GM12874 (cell line): ENCODE measurements around the gene CENPP.

Source experiments
- TF ChIP-seq, protein P1 (sequence below): IDR thresholded peaks from 2 replicates; pipeline ENCODE4 v1.5.1; 2011; ENCODE audit warnings: low read depth, mild to moderate bottlenecking, control low read depth, low read length, moderate library complexity; ENCODE audit not compliant: insufficient read depth

CENPP gene

DNA sequence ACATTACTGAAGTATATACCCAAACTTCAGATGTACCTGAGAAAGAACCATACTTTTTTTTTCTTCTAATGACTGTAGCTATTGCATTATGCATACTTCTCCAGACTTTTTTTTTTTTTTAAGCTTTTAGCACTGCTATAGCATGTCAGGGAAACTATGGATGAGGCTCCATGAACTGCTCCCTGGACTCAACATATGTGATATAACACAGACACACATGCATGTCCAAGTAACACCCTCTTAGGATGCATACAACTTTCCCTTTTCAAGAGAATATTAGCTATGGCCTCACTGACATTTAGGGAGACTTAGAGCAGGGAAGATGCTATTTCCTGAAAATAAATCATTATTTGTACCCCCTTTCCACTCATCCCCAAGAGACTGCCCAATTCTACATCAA lies 157.1 kb downstream of the CENPP start:
- TF ChIP-seq, protein P1, sequence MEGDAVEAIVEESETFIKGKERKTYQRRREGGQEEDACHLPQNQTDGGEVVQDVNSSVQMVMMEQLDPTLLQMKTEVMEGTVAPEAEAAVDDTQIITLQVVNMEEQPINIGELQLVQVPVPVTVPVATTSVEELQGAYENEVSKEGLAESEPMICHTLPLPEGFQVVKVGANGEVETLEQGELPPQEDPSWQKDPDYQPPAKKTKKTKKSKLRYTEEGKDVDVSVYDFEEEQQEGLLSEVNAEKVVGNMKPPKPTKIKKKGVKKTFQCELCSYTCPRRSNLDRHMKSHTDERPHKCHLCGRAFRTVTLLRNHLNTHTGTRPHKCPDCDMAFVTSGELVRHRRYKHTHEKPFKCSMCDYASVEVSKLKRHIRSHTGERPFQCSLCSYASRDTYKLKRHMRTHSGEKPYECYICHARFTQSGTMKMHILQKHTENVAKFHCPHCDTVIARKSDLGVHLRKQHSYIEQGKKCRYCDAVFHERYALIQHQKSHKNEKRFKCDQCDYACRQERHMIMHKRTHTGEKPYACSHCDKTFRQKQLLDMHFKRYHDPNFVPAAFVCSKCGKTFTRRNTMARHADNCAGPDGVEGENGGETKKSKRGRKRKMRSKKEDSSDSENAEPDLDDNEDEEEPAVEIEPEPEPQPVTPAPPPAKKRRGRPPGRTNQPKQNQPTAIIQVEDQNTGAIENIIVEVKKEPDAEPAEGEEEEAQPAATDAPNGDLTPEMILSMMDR, result no peak

DNA sequence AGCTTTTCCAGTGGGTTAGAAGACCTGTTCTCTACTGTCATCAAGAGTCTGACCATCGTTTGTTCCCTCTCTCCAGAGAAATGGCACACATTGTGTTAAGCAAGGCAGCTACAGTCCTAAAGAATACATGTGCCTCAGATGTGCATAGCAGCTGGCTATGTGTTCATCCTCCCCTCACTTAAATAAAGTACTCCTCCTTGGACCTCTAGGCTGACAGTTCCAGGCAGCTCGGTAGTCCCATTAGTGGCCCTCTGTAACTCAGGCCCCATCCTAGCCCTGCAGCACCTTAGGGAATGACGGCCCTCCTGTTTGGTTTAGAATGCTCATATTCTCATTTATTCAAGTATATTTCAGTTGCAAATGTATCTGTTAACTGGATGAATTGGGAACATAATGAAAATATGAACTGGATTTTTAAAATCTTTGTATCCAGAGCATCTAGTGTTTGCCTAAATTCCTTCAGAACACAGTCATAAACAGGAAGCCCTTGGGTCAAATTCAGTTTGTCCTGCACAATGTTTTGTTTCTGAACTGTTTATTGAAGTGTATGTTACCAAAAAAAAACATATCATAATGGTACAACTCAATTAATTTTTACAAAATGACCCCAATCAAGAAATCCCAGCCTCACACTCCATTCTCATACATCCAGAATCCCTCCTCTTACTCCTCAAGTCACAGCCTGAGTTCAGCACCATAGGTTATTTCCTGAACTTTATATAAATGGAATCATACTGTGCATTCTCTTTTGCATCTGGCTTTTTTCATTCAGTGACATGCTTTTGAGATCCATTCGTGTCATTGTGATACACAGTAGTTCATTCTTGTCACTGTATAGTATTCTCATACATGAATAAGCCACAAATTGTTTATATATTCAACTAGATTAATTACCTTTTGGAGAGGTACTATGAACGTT lies 158.1 kb downstream of the CENPP start:
- TF ChIP-seq, protein P1, result no peak

DNA sequence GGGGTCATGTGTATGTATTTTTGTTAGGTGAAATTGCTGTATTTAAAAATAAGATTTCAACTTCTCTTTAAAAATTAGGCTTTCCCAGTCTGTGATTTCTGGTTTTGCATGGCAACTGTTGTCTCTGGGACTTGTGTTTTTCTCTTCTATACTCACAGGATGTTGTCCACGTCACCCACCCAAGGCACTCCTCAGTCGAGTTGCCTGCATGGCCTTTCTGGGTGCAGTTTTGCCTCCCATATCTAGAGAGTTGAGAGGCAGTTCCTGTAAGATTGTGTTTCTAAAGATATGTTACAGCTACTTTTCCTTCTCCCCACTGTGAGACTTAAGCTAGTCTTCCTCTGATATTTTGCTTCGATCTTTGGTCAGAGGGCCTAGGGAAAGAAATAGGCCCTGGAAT lies 158.8 kb downstream of the CENPP start:
- TF ChIP-seq, protein P1, result no peak

DNA sequence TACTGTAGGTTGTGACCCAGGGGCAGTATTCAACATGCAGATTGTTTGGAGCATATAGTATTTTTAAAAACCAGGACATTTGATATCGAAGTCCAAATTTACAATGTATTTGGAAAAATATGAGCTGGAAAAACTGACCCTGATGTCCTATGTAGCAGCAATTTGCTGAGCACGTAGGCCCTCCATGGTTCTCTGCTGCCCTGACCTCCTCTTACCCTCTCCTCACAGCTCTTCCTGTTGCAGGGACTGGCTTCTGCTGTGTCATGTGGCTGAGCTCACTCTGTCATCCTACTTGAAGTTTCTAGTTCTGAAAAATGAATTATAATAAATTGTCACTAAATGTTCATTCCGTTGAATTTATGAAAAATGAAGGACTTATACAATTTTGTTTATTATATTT lies 160.6 kb downstream of the CENPP start:
- TF ChIP-seq, protein P1, result no peak

DNA sequence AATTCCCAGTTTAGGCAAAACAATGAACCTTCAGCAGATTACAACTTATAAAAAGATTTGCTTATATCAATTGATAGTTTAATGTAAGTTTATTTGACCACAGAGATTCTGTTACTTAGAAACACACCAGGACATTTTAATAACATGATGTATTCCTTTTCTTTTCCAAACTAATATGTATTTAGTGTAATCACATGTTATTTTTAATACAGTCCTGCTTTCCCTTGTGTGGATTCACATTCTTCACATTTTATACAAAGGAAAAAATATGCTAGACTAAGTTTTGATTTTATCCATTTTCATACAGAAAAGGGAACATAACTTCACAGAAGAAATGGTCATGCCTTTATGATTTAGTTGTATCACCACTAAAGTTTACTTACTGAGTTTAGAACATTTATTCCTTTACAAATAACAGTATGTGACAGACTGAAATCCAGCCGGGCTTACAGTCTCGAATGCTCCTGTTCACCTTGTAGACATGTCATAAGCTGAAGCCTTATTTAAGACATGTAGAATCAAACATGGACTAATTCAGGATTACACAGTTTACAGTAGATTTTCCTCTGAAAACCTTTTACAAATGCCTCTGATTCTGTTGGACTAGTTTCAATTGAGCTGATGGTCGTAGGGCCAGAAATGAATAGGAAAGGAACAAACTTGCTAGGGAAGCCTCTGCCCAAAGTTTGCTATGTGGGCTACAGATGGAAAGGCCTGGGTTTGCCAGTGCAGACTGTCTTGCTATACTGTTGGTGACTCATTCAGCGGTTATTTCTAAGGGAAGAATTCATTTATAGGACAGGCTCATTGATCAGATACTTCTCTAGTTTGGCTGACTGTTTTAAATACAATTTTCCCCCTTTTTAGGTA lies 163.2 kb downstream of the CENPP start:
- TF ChIP-seq, protein P1, result no peak

DNA sequence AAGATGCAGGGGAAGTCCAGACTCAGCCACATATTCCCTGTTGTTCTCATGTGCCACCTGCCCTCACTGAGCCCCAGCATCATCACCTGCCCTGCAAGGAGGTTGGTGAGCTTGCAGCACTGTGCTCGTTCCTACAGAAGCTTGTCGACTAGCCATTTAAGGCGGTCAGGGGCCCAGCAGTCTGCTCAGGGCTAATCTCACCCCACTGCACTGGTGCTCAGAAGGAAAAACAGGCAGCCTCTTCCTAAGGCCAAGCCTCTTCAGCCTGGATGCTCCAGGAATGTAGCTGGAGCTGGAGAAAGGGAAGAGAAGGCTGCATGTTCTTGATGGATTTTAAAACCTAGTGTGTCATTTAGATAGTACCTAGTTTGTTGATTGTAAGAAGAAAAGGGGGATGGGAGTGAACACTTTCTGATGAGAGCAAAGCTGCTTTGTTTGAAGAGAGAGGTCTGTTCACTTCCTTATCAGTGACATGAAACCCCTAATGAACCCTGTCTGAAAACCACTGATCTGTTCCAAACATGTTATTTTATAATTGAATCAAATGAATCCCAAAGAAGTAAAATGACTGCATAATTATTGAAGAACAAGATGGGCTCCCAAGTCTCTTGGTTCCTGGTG lies 167.1 kb downstream of the CENPP start:
- TF ChIP-seq, protein P1, result no peak

DNA sequence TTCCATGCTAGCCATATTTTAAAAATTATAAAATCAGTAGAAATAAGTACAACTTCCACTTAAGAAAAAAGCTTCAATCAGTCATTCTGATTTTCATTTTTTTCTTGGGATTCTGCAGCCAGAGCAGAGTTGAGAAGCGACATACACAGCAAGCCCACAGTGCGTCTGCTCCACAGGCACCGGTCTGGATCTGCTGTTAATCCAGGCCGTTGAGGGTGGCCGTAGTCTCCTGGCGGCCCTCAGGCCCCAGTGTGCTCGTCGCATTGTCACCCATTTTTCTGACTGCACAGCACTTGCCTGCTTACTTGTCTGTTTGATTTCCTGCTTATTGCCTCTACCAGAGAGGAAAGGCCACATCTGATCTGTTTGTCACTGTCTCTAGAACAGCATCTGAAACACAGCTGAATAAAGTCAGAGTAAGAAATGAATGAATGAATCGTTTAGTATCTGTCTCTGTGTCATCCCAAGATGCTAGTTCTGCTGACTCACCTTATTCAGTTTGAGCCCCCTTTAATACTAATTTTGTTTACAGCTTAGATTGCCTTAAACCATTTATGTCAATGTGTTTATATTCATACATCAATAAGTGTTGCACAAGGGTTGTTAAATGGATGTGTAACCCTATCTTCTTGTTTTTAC lies 168.1 kb downstream of the CENPP start:
- TF ChIP-seq, protein P1, result no peak
